HK-2 (cell line): ENCODE measurements around the gene ZC3H10.
"Not testable (repeated sequence)": the region's sequence is repeated elsewhere in the genome, so short reads cannot be mapped to it uniquely, and the experiment has no call there.

Source experiments
- DNase-seq: peaks from one replicate; pipeline ENCODE4 v3.0.0-alpha.2; 2018; ENCODE audit not compliant: unreplicated experiment

Gene ZC3H10, protein sequence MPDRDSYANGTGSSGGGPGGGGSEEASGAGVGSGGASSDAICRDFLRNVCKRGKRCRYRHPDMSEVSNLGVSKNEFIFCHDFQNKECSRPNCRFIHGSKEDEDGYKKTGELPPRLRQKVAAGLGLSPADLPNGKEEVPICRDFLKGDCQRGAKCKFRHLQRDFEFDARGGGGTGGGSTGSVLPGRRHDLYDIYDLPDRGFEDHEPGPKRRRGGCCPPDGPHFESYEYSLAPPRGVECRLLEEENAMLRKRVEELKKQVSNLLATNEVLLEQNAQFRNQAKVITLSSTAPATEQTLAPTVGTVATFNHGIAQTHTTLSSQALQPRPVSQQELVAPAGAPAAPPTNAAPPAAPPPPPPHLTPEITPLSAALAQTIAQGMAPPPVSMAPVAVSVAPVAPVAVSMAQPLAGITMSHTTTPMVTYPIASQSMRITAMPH

GRCh38 chr12:56117778-56118687 is at the start of gene ZC3H10:
Gene ZC3H10, plus strand, starts transcription at chr12:56118266. Its CDS starts 2,297 bp downstream, at chr12:56120563.
- peak; percentile 99 for DNase-seq

GRCh38 chr12:56071648-56072047 is 46.4 kb upstream of the ZC3H10 start:
- DNase-seq = no peak

GRCh38 chr12:56074396-56074795 is 43.7 kb upstream of the ZC3H10 start:
- DNase-seq = no peak

DNA sequence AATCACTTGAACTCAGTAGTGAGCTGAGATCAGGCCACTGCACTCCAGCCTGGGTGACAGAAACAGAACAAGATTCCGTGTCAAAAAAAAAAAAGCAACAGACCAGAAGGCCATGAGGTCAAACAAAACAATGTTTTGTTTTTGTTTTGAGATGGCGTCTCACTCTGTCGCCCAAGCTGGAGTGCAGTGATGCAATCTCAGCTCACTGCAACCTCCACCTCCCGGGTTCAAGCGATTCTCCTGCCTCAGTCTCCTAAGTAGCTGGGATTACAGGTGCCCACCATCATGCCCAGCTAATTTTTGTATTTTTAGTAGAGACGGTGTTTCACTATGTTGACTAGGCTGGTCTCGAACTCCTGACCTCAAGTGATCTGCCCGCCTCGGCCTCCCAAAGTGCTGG is 40.1 kb upstream of the ZC3H10 start:
- not testable (repeated sequence) for DNase-seq

DNA sequence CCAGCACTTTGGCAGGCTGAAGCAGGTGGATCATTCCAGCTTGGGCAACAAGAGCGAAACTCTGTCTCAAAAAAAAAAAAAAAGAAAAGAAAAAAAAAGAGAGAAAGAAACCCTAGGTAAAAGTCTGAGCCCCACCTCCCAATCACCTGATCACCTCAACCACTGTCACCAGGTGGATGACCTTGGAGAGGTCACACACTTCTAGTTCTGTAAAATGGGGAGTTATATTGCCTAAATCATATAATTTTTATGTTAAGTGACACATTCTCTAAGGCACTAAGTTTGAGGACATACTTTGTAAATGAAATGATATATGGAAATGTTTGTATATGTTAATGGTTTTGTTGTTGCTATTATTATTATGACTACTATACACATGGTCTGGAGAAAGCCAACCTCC is 39.6 kb upstream of the ZC3H10 start:
- no peak for DNase-seq

DNA sequence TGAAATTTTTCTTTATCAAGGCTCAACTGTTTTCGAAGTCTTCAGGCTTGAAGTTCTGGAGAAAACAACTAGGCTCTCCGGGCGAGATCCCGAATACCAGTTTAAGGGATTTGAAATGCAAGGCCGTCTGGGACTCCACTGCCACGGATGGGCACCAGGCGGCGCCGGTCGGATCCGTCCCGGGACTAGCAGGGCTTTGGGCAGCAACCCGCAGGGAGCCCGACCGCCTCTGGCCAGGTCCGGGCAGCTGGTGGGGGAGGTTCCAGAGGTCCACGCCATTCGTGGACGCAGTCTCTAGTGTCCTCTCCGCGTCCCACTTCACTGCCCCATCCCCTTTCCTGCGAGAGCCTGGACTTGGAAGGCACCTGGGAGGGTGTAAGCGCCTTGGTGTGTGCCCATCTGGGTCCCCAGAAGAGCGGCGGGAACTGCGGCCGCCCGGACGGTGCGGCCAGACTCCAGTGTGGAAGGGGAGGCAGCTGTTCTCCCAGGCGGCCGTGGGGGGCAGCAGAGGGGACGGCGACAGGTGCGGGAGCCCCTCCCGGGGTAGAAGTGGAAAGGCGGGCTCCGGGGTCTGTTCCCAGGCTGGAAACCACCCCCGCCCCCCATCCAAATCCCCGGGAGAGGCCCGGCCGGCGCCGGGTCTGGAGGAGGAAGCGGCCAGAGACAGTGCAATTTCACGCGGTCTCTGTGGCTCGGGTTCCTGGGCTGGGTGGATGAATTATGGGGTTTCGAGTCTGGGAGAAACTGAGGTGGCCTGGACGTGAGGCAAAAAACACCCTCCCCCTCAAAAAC is 38.9 kb upstream of the ZC3H10 start:
- peak; percentile 90 for DNase-seq

GRCh38 chr12:56079723-56080555 is 38.1 kb upstream of the ZC3H10 start, which contains the start of gene ERBB3:
Gene ERBB3, plus strand, starts transcription at chr12:56080165. Its CDS starts 136 bp downstream, at chr12:56080301.
- peak; percentile 84 for DNase-seq

GRCh38 chr12:56080556-56081138 is 37.4 kb upstream of the ZC3H10 start:
- DNase-seq = no peak

DNA sequence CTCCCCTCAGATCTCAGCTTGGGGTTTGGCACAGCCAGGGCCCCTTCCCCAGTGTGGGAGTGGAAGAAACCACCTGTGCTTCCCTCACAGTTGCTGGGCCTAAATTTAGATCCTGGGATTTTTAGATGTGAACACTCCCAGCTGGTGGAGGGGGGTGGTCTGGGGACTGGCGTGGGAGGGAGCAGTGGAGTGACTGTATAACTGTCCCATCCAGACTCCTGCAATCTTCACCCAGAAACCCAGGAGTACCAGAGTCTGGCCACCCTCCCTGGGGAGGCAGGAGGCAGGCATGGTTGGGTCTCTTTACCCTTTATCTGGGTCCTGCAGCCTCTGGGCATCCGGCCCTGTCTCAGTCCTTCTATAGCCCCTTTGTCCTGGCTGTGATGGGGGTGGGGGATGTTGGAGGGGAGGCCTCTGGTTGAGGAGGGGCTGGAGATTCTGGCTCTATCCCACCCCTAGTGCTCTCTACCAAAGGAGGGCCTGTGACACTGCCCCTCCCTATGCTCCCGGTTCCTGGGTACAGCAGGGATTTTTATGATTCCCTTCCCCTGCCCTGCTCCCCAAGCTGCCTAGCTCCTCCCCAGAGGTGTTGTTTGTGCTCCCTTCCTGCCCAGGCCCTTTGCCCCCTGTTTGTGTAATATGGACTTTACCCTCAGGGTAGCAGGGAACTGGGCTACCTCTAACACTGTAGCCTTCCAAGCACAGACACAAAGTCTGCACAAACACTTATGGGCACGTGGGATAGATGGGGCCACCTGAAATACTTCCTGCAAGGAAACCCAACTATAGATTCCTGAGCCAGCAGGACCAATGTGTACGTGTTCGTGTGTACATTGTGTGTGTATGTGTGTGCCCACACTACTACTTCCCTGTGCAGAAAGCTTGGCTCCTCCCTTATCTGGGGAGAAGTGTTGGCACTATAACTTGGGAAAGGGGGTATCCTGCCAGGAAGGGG is 36.4 kb upstream of the ZC3H10 start:
- no peak for DNase-seq

DNA sequence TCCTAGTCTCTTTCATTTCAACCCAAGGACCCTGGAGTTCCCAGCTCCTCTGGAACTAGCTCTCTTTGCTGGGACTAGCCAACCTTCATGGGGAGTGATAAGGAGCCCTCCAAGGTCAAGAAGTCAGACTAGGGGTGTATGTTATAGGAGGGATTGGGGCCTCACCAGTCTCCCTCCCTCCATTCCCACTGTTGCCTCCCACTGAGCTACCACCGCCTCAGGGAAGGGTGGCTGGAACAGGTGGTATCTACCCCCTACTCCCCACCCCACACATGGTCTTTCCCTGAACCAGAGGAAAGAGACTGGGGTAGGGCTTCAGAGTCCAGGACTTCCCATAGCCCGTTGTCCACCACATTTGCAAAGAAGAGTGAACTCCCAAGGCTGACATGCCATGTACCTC is 35.7 kb upstream of the ZC3H10 start:
- DNase-seq = no peak

- DNase-seq = no peak
These were observed 35.1 kb upstream of the ZC3H10 start for GRCh38 chr12:56082967-56083366.

DNA sequence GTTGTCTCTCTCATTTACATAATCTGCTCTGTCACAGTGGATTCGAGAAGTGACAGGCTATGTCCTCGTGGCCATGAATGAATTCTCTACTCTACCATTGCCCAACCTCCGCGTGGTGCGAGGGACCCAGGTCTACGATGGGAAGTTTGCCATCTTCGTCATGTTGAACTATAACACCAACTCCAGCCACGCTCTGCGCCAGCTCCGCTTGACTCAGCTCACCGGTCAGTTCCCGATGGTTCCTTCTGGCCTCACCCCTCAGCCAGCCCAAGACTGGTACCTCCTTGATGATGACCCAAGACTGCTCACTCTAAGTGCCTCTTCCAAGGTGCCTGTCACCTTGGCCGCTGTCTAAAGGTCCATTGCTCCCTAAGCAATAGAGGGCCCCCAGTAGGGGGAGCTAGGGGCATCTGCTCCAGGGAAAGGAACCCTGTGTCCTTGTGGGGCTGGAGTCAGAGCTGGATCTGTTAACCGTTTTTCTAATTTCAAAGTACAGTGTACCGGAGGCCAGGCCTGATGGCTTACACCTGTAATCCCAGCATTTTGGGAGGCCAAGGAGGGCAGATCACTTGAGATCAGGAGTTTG is 33.0 kb upstream of the ZC3H10 start:
- no peak for DNase-seq

- DNase-seq = no peak
These were observed 32.0 kb upstream of the ZC3H10 start for GRCh38 chr12:56086096-56086495.

DNA sequence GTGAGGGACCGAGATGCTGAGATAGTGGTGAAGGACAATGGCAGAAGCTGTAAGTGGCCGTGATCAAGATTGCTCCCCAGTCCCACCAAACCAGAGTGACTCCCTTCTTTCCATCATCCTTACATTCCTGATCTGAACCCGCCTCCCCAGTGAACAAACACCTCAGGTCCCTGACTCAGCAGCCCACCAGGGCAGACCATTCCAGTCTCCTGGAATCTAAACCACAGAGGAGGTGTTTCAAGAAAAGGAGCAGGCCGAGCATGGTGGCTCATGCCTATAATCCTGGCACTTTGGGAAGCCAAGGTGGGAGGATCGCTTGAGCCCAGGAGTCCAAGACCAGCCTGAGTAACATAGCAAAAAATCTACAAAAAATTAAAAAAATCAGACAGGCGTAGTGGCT is 31.5 kb upstream of the ZC3H10 start:
- no peak for DNase-seq

DNA sequence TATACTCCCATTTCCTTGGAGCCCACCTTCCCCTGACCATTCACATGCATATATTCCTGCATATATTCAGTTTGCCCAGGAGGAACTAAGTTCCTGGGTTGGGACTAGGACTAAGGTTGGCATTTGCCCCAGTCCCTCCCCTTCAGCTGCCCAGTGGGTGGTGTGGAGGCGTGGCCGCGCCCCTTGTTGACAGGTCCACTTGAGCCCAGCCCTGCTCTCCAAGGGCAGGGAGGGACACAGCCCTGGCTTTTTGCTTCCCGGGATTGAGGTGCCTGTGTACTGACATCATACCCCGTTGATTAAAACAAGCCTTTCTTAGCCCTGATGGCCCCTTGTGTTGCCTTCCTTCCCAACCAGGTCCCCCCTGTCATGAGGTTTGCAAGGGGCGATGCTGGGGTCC is 30.8 kb upstream of the ZC3H10 start:
- no peak for DNase-seq

DNA sequence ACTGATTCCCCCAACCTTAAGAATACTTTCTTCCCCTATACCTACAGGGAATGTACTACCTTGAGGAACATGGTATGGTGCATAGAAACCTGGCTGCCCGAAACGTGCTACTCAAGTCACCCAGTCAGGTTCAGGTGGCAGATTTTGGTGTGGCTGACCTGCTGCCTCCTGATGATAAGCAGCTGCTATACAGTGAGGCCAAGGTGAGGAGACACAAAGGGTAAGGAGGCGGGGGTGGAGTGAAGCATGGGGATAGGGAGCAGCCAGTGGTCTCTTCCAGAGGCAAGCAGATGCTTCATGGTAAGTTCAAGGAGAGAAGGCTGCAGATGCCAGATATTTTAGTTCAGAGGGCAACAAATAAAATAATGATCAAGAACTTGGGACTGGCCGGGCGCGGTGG is 20.3 kb upstream of the ZC3H10 start:
- no peak for DNase-seq

GRCh38 chr12:56098592-56098991 is 19.5 kb upstream of the ZC3H10 start:
- DNase-seq = no peak

DNA sequence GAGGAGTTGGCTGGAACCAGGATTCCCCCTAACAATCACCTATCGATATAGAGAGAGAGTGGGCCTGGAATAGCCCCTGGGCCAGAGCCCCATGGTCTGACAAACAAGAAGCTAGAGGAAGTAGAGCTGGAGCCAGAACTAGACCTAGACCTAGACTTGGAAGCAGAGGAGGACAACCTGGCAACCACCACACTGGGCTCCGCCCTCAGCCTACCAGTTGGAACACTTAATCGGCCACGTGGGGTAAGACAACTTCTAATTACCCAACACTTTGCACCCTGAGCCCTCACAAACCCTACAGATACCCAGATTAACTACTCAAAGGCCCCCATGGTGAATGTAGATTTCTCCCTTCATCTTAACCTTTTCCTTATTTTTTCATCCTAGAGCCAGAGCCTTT is 18.3 kb upstream of the ZC3H10 start:
- DNase-seq = no peak

GRCh38 chr12:56101045-56101444 is 17.0 kb upstream of the ZC3H10 start:
- no peak for DNase-seq
